Stimulated activated CD4-positive, alpha-beta T cell treated with anti-CD3 and anti-CD28 coated beads, Interleukin-15, amount 100 ng/mL, for 24 hours (primary cell): ENCODE measurements around the gene ZNF212.

Source experiments
- DNase-seq: peaks from one replicate; pipeline ENCODE4 v3.0.0-alpha.2; 2020

ZNF212 gene

GRCh38 chr7:149289262-149289661 is 49.8 kb downstream of the ZNF212 start:
- no peak for DNase-seq

- DNase-seq: no peak
Observed at GRCh38 chr7:149289856-149290255, 50.4 kb downstream of the ZNF212 start.

GRCh38 chr7:149291036-149291780 is 51.8 kb downstream of the ZNF212 start:
- no peak for DNase-seq

- DNase-seq: no peak
Observed at GRCh38 chr7:149291781-149292461, 52.5 kb downstream of the ZNF212 start.

- no peak for DNase-seq
Observed at GRCh38 chr7:149292462-149292823, 53.0 kb downstream of the ZNF212 start.

- no peak for DNase-seq
Observed at GRCh38 chr7:149293338-149293737, 53.9 kb downstream of the ZNF212 start.

- DNase-seq: no peak
Observed at GRCh38 chr7:149293946-149294633, 54.6 kb downstream of the ZNF212 start.

GRCh38 chr7:149294634-149295480 is 55.4 kb downstream of the ZNF212 start:
- DNase-seq: no peak

- no peak for DNase-seq
Observed at GRCh38 chr7:149295481-149295850, 56.0 kb downstream of the ZNF212 start.

- DNase-seq: no peak
Observed at GRCh38 chr7:149296368-149296767, 56.9 kb downstream of the ZNF212 start.

GRCh38 chr7:149297034-149297755 is 57.7 kb downstream of the ZNF212 start:
- peak; percentile 35 for DNase-seq

- DNase-seq: no peak
Observed at GRCh38 chr7:149300620-149301285, 61.3 kb downstream of the ZNF212 start.

GRCh38 chr7:149302222-149302621 is 62.8 kb downstream of the ZNF212 start:
- DNase-seq: no peak

GRCh38 chr7:149302865-149303264 is 63.4 kb downstream of the ZNF212 start:
- no peak for DNase-seq

GRCh38 chr7:149304006-149304405 is 64.6 kb downstream of the ZNF212 start:
- no peak for DNase-seq
